A673 (cell line): ENCODE measurements around the gene TIGD3. TPM values are rescaled to one million over a fixed set of nuclear protein-coding genes. Genes with fewer than 3 reads are reported as not detected.
A peak's percentile ranks its signal among the peaks of the same experiment; 100 is the strongest.

Experiments
- BruUV-seq: library from RNA; stranded (reverse); fragments of 400-500 nt; replicated peaks from 2 replicates; lab custom pipeline; 2021; lab: Mats Ljungman, UMichigan
- CTCF ChIA-PET: fragments of 300-600 bp; sonication (Branson Sonifier 250); formaldehyde crosslinking; loops from one replicate; lab custom pipeline; 2022; ENCODE audit warnings: antibody characterized with exemption; lab: Charles Lee
- POLR2A ChIA-PET: fragments of 300-600 bp; sonication (Branson Sonifier 250); formaldehyde crosslinking; loops from one replicate; lab custom pipeline; 2022; ENCODE audit warnings: antibody characterized with exemption; ENCODE audit not compliant: low non-redundant PET; lab: Charles Lee
- DNase-seq: peaks from one replicate; pipeline ENCODE4 v3.0.0-alpha.2; 2015; ENCODE audit warnings: low spot score
- H3K27ac ChIP-seq: fragments of 200-600 bp; sonication (generic); 2 replicates; pipeline ENCODE4 v1.5.1; 2016; ENCODE audit warnings: mixed run types, low read depth, mild to moderate bottlenecking, mixed read lengths, antibody characterized with exemption, low read length; ENCODE audit not compliant: poor library complexity, severe bottlenecking
- H3K27me3 ChIP-seq: fragments of 200-600 bp; sonication (generic); replicated peaks from 2 replicates; pipeline ENCODE4 v1.6.1; 2017; ENCODE audit warnings: mixed run types, low read depth, mild to moderate bottlenecking, mixed read lengths, antibody characterized with exemption, low read length; ENCODE audit not compliant: insufficient read depth, poor library complexity
- H3K36me3 ChIP-seq: fragments of 200-600 bp; sonication (generic); 2 replicates; pipeline ENCODE4 v1.6.1; 2016; ENCODE audit warnings: mixed run types, mild to moderate bottlenecking, mixed read lengths, antibody characterized with exemption, low read length; ENCODE audit not compliant: insufficient read depth, poor library complexity, severe bottlenecking
- H3K4me1 ChIP-seq: fragments of 200-600 bp; sonication (generic); 2 replicates; pipeline ENCODE4 v1.6.1; 2017; ENCODE audit warnings: mixed run types, mild to moderate bottlenecking, mixed read lengths, antibody characterized with exemption, low read length; ENCODE audit not compliant: insufficient read depth, poor library complexity, severe bottlenecking
- H3K4me3 ChIP-seq: fragments of 200-600 bp; sonication (generic); 2 replicates; pipeline ENCODE4 v1.5.1; 2016; ENCODE audit warnings: low read depth, mixed run types, mild to moderate bottlenecking, mixed read lengths, low read length; ENCODE audit not compliant: poor library complexity, severe bottlenecking
- H3K9me3 ChIP-seq: fragments of 200-600 bp; sonication (generic); 2 replicates; pipeline ENCODE4 v1.6.1; 2016; ENCODE audit warnings: mixed run types, low read depth, mild to moderate bottlenecking, mixed read lengths, antibody characterized with exemption, low read length; ENCODE audit not compliant: poor library complexity, severe bottlenecking
- EZH2 ChIP-seq: fragments of 200-600 bp; sonication (generic); IDR thresholded peaks from 2 replicates; pipeline ENCODE4 v1.6.1; 2017; ENCODE audit warnings: borderline replicate concordance, low read depth, mild to moderate bottlenecking, mixed read lengths, antibody characterized with exemption, low read length; ENCODE audit not compliant: poor library complexity, severe bottlenecking
- intact Hi-C: fragments of 100-400 bp; cut with micrococcal nuclease; formaldehyde crosslinking; loops from one replicate; pipeline ENCODE4 v1.10.0; 2022; ENCODE audit not compliant: unreplicated experiment
- total RNA-seq: library from RNA; stranded (reverse); gene quantifications from 2 replicates; pipeline ENCODE4 v1.2.3, GENCODE V29; 2021
- TF ChIP-seq, protein P1 (sequence below): fragments of 300-800, 200-600 bp; sonication (generic); conservative IDR thresholded peaks from 2 replicates; pipeline ENCODE4 v1.5.1; 2017; ENCODE audit warnings: low read depth, mild to moderate bottlenecking, antibody characterized with exemption, low read length, moderate library complexity, mixed read lengths

TIGD3 gene
- total RNA-seq, 1 experiment from 2014 or later, result 2.3 TPM

DNA sequence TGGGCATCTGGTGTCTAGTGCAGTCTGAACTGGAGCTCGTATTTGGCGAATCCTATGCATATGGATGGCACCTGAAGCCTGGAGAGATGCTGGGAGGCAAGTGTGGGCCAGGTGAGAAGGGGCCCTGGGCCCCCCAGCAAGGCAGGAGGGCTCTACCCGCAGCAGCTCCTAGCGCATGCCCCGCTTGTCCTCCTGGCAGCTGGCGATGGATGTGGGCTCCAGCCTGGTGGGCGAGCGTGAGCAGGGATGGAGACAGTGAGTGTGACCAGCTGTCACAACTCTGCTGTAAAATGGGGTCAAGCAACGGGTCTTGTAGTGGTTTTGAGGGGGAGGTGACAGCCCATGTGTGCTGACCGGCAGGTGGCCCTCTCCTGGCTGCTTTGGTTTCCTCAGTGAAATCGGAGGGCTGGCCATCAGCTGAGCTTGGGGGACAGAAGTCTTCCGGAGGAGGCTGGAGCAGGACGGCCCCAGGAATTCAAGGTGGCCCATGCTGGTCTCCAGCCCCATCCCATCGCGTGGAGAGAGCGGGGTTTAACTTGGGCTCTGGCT is 43.9 kb downstream of the TIGD3 start:
- H3K27ac ChIP-seq, result no peak overlapping the region
- H3K4me3 ChIP-seq, result no peak overlapping the region
- BruUV-seq, result no TSS peak
- H3K36me3 ChIP-seq, result peaks cover 52% of the 10 kb centered on the region
- intact Hi-C loops, result no loop called here
- no peaks in the 10 kb centered on the region for H3K27me3 ChIP-seq
- CTCF ChIA-PET, result interaction anchor here (0.6 kb wide), 1 partner anchor 558 kb away, joined by 4 read pairs; no protein-coding TSS in a partner anchor
- TF ChIP-seq, protein P1, sequence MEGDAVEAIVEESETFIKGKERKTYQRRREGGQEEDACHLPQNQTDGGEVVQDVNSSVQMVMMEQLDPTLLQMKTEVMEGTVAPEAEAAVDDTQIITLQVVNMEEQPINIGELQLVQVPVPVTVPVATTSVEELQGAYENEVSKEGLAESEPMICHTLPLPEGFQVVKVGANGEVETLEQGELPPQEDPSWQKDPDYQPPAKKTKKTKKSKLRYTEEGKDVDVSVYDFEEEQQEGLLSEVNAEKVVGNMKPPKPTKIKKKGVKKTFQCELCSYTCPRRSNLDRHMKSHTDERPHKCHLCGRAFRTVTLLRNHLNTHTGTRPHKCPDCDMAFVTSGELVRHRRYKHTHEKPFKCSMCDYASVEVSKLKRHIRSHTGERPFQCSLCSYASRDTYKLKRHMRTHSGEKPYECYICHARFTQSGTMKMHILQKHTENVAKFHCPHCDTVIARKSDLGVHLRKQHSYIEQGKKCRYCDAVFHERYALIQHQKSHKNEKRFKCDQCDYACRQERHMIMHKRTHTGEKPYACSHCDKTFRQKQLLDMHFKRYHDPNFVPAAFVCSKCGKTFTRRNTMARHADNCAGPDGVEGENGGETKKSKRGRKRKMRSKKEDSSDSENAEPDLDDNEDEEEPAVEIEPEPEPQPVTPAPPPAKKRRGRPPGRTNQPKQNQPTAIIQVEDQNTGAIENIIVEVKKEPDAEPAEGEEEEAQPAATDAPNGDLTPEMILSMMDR, result no peak
- no peak for TF ChIP-seq EZH2
- no peaks in the 10 kb centered on the region for H3K9me3 ChIP-seq
- no peak for DNase-seq
- POLR2A ChIA-PET, result no interaction called here
- no peaks in the 10 kb centered on the region for H3K4me1 ChIP-seq

DNA sequence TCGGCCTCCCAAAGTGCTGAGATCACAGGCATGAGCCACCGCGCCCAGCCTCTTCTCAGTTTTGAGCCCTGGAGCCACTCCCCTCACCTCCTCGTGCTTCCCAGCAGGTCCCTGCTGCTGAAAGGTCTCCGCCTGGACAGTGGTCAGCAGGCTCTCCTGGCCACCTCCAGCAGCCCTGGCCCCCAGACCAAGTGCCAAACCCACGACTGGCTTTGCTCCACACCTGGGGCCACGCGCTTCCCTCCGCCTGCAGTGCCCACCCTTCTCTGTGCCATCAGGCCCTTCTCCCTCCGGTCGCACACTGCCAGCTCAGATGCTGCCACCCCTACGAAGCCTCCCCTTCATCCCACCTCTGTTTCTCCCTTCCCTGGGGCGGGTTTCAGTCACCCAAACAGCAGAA is 44.7 kb downstream of the TIGD3 start:
- no peak for TF ChIP-seq EZH2
- TF ChIP-seq, protein P1, result no peak
- CTCF ChIA-PET, result no interaction called here
- Histone ChIP-seq H3K9me3 (no peaks in the 10 kb centered on the region), H3K4me3 (no peak overlapping the region), H3K36me3 (peaks cover 47% of the 10 kb centered on the region), H3K4me1 (no peaks in the 10 kb centered on the region), H3K27me3 (no peaks in the 10 kb centered on the region), H3K27ac (no peak overlapping the region)
- intact Hi-C loops, result no loop called here
- no peak for DNase-seq
- POLR2A ChIA-PET, result interaction anchor here (0.7 kb wide), 1 partner anchor 19 kb away, joined by 11 read pairs; no protein-coding TSS in a partner anchor
- BruUV-seq, result no TSS peak

DNA sequence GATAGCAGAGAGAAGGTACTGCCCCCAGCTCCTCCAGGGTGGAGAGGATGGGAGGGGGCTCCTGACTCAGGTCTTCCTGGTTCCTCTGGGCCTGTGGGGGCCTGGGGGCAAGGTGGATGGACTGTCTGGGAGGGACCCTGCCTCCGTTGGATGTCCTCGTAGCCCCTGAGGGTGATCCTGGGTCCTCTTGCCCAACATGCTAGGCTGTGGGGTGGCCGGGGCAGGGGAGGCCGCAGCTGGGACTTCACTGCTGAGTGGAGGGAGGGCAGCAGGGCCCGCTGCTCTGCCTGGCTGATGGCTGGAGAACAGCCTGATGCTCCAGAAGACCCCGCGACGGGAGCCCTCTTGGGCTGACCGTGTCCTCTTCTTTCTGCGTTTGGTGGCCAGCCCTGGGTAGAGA is 45.3 kb downstream of the TIGD3 start:
- Histone ChIP-seq H3K27me3 (no peaks in the 10 kb centered on the region), H3K9me3 (no peaks in the 10 kb centered on the region), H3K36me3 (peaks cover 46% of the 10 kb centered on the region), H3K4me3 (no peak overlapping the region), H3K4me1 (no peaks in the 10 kb centered on the region), H3K27ac (peak overlapping the region; percentile 30)
- intact Hi-C loops, result no loop called here
- CTCF ChIA-PET, result no interaction called here
- no peak for TF ChIP-seq EZH2
- BruUV-seq, result no TSS peak
- POLR2A ChIA-PET, result no interaction called here
- no peak for DNase-seq
